8988T (cell line): ENCODE measurements around the gene FBXL17.

Experiments
- DNase-seq: peaks from one replicate; pipeline ENCODE4 v3.0.0; 2011

FBXL17 gene

GRCh38 chr5:108372369-108372768 lies 9.5 kb downstream of the FBXL17 start:
- DNase-seq: no peak

- no peak for DNase-seq
Observed at GRCh38 chr5:108371263-108371662, 10.6 kb downstream of the FBXL17 start.

- no peak for DNase-seq
Observed at GRCh38 chr5:108369167-108369566, 12.7 kb downstream of the FBXL17 start.

GRCh38 chr5:108367679-108368334 lies 14.1 kb downstream of the FBXL17 start:
- DNase-seq: no peak

- no peak for DNase-seq
Observed at GRCh38 chr5:108366500-108366899, 15.4 kb downstream of the FBXL17 start.

- no peak for DNase-seq
Observed at GRCh38 chr5:108361771-108362170, 20.1 kb downstream of the FBXL17 start.

GRCh38 chr5:108361239-108361638 lies 20.7 kb downstream of the FBXL17 start:
- no peak for DNase-seq

GRCh38 chr5:108360280-108360679 lies 21.6 kb downstream of the FBXL17 start:
- DNase-seq: no peak

GRCh38 chr5:108356286-108356685 lies 25.6 kb downstream of the FBXL17 start:
- DNase-seq: no peak

- DNase-seq: no peak
Observed at GRCh38 chr5:108353087-108353486, 28.8 kb downstream of the FBXL17 start.

- DNase-seq: no peak
Observed at GRCh38 chr5:108345541-108346171, 36.2 kb downstream of the FBXL17 start.

- DNase-seq: no peak
Observed at GRCh38 chr5:108344103-108344822, 37.6 kb downstream of the FBXL17 start.

- no peak for DNase-seq
Observed at GRCh38 chr5:108341866-108342265, 40.0 kb downstream of the FBXL17 start.

GRCh38 chr5:108340131-108340530 lies 41.8 kb downstream of the FBXL17 start:
- no peak for DNase-seq

GRCh38 chr5:108339220-108339619 lies 42.7 kb downstream of the FBXL17 start:
- DNase-seq: no peak

GRCh38 chr5:108334225-108334624 lies 47.7 kb downstream of the FBXL17 start:
- no peak for DNase-seq

- DNase-seq: no peak
Observed at GRCh38 chr5:108326982-108327381, 54.9 kb downstream of the FBXL17 start.

- no peak for DNase-seq
Observed at GRCh38 chr5:108324886-108325285, 57.0 kb downstream of the FBXL17 start.

- no peak for DNase-seq
Observed at GRCh38 chr5:108321341-108321740, 60.6 kb downstream of the FBXL17 start.

- DNase-seq: no peak
Observed at GRCh38 chr5:108320231-108320630, 61.7 kb downstream of the FBXL17 start.

GRCh38 chr5:108315829-108316228 lies 66.1 kb downstream of the FBXL17 start:
- no peak for DNase-seq

- no peak for DNase-seq
Observed at GRCh38 chr5:108312258-108312657, 69.6 kb downstream of the FBXL17 start.

GRCh38 chr5:108311682-108312081 lies 70.2 kb downstream of the FBXL17 start:
- DNase-seq: no peak

GRCh38 chr5:108303611-108304010 lies 78.3 kb downstream of the FBXL17 start:
- DNase-seq: no peak
